Epithelial cell of alveolus of lung (primary cell): ENCODE measurements around the gene C9orf152. TPM values are rescaled to one million over a fixed set of nuclear protein-coding genes. Genes with fewer than 3 reads are reported as not detected.

Experiments used
- total RNA-seq: library from RNA; depleted of rRNA; stranded (reverse); fragments of >200 nt; gene quantifications from 2 replicates; pipeline ENCODE4 v1.2.1, GENCODE V29; 2015

C9orf152 gene
- total RNA-seq = 0.13 and 0.16 TPM in 2 replicates

GRCh38 chr9:110208031-110208430 lies at the start of gene C9orf152:
TSS of gene C9orf152 (minus strand) at chr9:110208159. CDS start at chr9:110207579, 580 bp downstream.

GRCh38 chr9:110256380-110257096 lies 48.6 kb upstream of the C9orf152 start, which contains the start of gene TXN:
TSS of gene TXN (minus strand) at chr9:110256507. CDS start at chr9:110256435, 72 bp downstream.

Other genes with a start within 250 kb of the C9orf152 start
- gene TXN, start 48.3 kb upstream of the C9orf152 start, total RNA-seq = 174 and 309 TPM in 2 replicates
- not detected in 2 replicates for gene TXNDC8, start 129.7 kb upstream of the C9orf152 start, total RNA-seq